ENCODE measurements around the gene SLC22A16. TPM values are rescaled to one million over a fixed set of nuclear protein-coding genes. Genes with fewer than 3 reads are reported as not detected.

SLC22A16 gene
- total RNA-seq, 1 experiment from 2014 or later: not detected

GRCh38 chr6:110404607-110405006, 71.8 kb downstream of the SLC22A16 start:
- no peak for DNase-seq (ENCODE audit: low spot score)

- no peak for DNase-seq (ENCODE audit: low spot score)
Measured at GRCh38 chr6:110401585-110402176, 74.7 kb downstream of the SLC22A16 start.

- no peak for DNase-seq (ENCODE audit: low spot score)
Measured at GRCh38 chr6:110400208-110400607, 76.2 kb downstream of the SLC22A16 start.

- DNase-seq (ENCODE audit: low spot score): no peak
Measured at GRCh38 chr6:110399219-110400071, 77.0 kb downstream of the SLC22A16 start.

- no peak for DNase-seq (ENCODE audit: low spot score)
Measured at GRCh38 chr6:110398778-110399177, 77.6 kb downstream of the SLC22A16 start.

DNA sequence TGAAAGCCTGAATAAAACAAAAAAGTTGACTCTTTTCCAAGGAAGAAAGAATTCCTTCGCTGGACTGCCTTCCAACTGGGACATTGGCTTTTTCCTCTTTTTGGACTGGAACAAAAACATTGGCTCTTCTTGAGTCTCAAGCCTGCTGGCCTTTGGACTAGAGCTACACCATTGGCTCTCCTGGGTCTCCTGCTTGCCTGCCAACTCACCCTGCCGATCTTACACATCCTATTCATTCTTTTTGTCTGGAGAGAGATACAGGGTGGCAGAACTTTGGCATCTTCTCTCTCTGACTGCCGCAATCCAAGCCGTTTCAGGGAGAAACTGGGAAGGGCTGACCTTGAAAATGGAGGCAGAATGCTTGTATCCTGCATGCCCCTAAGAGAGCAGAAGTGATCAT, 81.2 kb downstream of the SLC22A16 start:
- DNase-seq (ENCODE audit: low spot score): no peak

GRCh38 chr6:110394409-110394808, 82.0 kb downstream of the SLC22A16 start:
- DNase-seq (ENCODE audit: low spot score): no peak

DNA sequence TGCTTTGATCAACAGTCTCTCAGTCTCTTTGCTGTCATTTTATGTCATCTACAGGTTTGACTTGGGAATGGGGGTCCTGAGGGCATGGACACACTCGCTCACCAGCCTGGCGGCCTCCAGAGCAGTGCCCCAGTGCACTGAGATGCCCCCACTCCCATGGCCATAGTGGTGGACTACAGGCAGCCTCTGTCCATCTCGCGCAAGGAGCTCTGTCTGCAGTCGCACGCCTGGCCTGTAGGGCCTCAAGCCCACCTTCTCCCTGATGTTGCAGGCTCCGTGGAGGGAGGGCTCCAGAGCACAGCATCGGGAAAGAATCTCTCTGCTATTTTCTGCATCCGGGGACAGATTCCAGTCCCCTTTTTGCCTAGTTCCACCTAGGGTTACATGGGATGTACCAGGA, 83.7 kb downstream of the SLC22A16 start:
- DNase-seq (ENCODE audit: low spot score): no peak

- DNase-seq (ENCODE audit: low spot score): no peak
Measured at GRCh38 chr6:110390404-110390803, 86.0 kb downstream of the SLC22A16 start.

- no peak for DNase-seq (ENCODE audit: low spot score)
Measured at GRCh38 chr6:110389689-110390382, 86.6 kb downstream of the SLC22A16 start.

DNA sequence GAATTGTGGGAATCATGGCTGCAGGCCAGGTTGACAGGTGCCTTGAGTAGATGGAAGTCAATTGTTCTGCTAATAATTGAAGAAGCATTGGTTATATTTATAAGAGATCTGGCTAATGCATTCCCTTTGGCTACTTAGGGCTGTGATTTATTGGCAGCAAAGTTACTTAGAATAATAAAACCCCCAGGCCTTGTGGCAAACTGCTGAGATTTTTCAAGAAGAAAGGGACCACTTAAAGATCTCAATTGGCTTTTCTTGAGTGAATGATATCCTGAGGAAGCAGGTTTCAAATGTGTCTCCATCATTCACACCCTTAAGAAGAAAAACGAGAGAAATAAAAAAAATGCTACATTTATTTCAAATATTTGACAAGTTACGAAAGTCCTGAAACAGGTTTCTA, 88.4 kb downstream of the SLC22A16 start:
- no peak for DNase-seq (ENCODE audit: low spot score)

GRCh38 chr6:110385458-110385863, 91.0 kb downstream of the SLC22A16 start:
- no peak for DNase-seq (ENCODE audit: low spot score)

DNA sequence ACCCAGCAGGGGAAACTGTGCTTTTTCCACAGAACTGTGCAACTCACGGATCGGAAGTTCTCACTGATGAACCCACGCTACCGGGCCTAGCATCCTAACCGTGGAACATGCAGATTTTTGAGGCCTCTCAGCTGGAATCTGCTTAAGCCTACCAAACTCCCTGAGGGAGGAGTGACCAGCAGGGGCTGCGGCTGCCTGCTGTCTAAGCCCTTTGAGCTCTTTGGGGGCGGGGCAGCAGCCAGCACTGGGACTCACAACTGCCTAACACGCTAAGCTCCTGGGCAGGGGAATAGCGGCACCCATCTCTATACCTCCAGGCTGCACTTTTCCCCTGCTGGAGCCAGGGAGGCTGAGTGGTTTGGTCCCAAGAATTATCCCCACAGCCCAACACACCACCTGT, 97.9 kb downstream of the SLC22A16 start:
- no peak for DNase-seq (ENCODE audit: low spot score)

Other genes with a start within 250 kb of the SLC22A16 start
- 0.25 TPM in 1 of 2 replicates, not detected in the other for gene METTL24, start 118.3 kb downstream of the SLC22A16 start, total RNA-seq (2014; rRNA removed; shearing (Covaris generic))
- gene DDO, start 61.0 kb downstream of the SLC22A16 start, total RNA-seq (2014; rRNA removed; shearing (Covaris generic)): 1.4 and 3.6 TPM in 2 replicates

All from H4 (cell line).